ENCODE data around the gene RHEX.

DNA sequence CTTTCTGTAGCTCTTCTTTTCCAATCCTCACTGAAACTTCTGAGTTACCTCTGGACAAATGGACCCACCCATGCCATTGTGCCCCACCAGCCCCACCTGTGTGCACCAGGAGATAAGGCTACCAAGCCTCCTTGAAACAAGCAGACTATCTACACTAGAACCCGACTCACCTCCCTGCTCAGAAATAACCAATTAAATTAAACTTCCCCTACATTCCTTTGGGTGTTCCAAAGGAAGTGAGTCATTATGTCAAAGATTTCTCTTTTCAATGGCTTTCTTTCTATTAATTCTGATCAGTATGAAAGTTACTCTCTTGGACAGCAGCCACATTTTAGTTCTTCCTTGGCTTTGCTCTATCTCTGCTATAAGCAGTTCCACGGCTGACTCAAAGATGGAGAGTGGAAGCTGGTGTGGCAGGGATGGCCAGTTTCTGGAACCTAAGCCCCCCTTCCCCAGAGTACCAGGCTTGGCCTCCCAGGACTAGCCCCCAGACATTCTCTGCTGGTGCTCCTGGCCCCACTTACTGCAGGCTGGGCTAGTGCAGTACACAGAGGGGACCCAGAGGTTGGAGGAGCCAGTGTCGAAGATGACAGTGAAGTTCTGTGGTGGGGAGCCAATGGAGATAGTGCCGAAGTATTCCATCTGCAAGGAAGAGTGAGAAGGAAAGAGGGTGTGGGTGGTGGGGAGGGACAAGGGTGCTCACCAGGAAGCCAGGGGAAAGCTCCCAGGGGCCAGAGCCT, 31.2 kb upstream of the RHEX start:
- TF ChIP-seq EP300 (IDR thresholded peaks at IDR 0.05; ENCODE audit: low read depth in 2 of 2, low read length in 2 of 2) (no peak), EP300 (CRISPR knock-in tag; IDR thresholded peaks at IDR 0.05; ENCODE audit: borderline replicate concordance) (no peak), EZH2 (conservative IDR thresholded peaks at IDR 0.05; ENCODE audit: low read depth, low read length) (no peak), POLR2AphosphoS5 (IDR thresholded peaks at IDR 0.05; ENCODE audit: low read depth, low read length) (no peak), POLR2A (IDR thresholded peaks at IDR 0.05; ENCODE audit: insufficient read depth in 1 of 2, low read depth in 2 of 2, low read length in 2 of 2) (no peak), RBM39 (IDR thresholded peaks at IDR 0.05; ENCODE audit: low read depth, low read length, poor library complexity, severe bottlenecking) (no peak), NFRKB (IDR thresholded peaks at IDR 0.05) (no peak)
- TF ChIP-seq, protein P1, sequence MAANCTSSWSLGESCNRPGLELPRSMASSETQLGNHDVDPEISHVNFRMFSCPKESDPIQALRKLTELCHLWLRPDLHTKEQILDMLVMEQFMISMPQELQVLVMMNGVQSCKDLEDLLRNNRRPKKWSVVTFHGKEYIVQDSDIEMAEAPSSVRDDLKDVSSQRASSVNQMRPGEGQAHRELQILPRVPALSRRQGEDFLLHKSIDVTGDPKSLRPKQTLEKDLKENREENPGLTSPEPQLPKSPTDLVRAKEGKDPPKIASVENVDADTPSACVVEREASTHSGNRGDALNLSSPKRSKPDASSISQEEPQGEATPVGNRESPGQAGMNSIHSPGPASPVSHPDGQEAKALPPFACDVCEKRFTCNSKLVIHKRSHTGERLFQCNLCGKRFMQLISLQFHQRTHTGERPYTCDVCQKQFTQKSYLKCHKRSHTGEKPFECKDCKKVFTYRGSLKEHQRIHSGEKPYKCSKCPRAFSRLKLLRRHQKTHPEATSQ (CRISPR knock-in tag; IDR thresholded peaks at IDR 0.05; ENCODE audit: borderline replicate concordance): no peak
- TF ChIP-seq, protein P2, sequence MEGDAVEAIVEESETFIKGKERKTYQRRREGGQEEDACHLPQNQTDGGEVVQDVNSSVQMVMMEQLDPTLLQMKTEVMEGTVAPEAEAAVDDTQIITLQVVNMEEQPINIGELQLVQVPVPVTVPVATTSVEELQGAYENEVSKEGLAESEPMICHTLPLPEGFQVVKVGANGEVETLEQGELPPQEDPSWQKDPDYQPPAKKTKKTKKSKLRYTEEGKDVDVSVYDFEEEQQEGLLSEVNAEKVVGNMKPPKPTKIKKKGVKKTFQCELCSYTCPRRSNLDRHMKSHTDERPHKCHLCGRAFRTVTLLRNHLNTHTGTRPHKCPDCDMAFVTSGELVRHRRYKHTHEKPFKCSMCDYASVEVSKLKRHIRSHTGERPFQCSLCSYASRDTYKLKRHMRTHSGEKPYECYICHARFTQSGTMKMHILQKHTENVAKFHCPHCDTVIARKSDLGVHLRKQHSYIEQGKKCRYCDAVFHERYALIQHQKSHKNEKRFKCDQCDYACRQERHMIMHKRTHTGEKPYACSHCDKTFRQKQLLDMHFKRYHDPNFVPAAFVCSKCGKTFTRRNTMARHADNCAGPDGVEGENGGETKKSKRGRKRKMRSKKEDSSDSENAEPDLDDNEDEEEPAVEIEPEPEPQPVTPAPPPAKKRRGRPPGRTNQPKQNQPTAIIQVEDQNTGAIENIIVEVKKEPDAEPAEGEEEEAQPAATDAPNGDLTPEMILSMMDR (CRISPR knock-in tag; IDR thresholded peaks at IDR 0.05): no peak
- TF ChIP-seq, protein P3, sequence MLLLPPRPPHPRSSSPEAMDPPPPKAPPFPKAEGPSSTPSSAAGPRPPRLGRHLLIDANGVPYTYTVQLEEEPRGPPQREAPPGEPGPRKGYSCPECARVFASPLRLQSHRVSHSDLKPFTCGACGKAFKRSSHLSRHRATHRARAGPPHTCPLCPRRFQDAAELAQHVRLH (CRISPR knock-in tag; IDR thresholded peaks at IDR 0.05; ENCODE audit: borderline replicate concordance, low read depth): no peak
- TF ChIP-seq, protein P4, sequence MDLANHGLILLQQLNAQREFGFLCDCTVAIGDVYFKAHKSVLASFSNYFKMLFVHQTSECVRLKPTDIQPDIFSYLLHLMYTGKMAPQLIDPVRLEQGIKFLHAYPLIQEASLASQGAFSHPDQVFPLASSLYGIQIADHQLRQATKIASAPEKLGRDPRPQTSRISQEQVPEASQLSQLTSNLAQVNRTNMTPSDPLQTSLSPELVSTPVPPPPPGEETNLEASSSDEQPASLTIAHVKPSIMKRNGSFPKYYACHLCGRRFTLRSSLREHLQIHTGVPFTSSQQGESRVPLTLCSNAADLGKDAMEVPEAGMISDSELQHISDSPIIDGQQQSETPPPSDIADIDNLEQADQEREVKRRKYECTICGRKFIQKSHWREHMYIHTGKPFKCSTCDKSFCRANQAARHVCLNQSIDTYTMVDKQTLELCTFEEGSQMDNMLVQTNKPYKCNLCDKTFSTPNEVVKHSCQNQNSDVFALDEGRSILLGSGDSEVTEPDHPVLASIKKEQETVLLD (CRISPR knock-in tag; IDR thresholded peaks at IDR 0.05; ENCODE audit: low read depth): no peak
- TF ChIP-seq, protein P5, sequence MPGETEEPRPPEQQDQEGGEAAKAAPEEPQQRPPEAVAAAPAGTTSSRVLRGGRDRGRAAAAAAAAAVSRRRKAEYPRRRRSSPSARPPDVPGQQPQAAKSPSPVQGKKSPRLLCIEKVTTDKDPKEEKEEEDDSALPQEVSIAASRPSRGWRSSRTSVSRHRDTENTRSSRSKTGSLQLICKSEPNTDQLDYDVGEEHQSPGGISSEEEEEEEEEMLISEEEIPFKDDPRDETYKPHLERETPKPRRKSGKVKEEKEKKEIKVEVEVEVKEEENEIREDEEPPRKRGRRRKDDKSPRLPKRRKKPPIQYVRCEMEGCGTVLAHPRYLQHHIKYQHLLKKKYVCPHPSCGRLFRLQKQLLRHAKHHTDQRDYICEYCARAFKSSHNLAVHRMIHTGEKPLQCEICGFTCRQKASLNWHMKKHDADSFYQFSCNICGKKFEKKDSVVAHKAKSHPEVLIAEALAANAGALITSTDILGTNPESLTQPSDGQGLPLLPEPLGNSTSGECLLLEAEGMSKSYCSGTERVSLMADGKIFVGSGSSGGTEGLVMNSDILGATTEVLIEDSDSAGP (CRISPR knock-in tag; IDR thresholded peaks at IDR 0.05; ENCODE audit: borderline replicate concordance): no peak

Measured in HepG2 (cell line).